GM18498 (cell line): Measurements from ENCODE around the gene PATE1.

Experiments used
- ATAC-seq: cut with Tn5 transposase; IDR thresholded peaks from one replicate; pipeline ENCODE4 v1.9.1; 2021; ENCODE audit warnings: mild to moderate bottlenecking, moderate library complexity; ENCODE audit not compliant: unreplicated experiment

The PATE1 gene

DNA sequence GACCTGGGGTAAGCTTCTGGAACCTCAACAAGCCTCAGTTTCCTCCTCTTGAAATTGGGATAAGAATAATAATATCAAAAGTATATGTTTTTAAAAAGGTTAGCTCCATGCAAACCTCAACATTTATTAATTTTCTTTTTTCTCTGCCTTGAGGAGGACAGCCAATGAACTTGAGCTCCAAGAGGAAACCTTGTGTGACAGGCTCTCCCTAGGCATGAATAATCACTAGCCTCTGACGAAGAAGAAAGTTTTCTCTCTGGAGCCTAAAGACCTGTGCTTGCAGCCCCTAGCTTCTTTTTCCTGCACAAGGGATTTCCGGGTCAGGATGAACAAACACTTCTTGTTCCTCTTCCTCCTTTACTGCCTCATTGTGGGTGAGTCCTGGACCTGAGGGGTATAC lies 41.7 kb downstream of the PATE1 start, which contains the start of gene PATE3:
Gene PATE3, plus strand, starts transcription at position 301 of the 400 bp plus-strand sequence. Its CDS starts 25 bp downstream, at position 326.
- ATAC-seq, result no peak

DNA sequence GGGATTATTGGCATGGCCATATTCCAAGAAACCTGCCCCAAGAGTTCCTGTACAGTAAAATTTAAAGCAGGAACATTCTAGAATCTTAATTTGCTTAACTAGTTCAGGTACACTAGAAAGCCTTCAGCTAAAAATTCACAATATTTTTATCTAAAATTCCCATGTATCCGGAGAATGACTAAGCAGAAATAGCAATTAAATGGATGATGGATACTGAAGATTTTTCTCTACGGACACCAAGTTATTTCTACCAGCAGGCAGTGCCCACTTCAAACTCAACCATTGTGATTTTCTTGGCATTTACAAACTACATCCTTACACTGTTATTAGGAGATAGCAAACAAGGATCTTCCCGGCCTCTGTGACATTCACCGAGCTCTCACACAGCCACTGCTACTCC lies 44.7 kb downstream of the PATE1 start:
- no peak for ATAC-seq

DNA sequence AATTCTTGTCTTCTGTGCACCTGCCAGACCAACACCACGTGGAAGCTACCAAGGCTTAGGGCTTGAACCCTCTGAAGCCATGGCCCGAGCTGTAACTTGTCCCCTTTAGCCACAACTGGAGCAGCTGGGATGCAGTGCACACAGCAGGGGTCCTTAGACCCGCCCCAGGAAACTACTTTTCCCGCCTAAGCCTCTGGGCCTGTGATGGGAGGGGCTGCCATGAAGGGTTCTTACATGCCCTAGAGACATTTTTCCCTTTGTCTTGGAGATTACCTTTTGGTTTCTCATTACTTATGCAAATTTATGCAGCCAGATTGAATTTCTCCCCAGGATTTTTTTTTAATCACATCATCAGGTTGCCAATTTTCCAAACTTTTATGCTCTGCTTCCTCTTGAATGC lies 51.6 kb downstream of the PATE1 start:
- ATAC-seq, result no peak
